H9 (cell line): ENCODE data around the gene SLC35E4. TPM values are rescaled to one million over a fixed set of nuclear protein-coding genes. Genes with fewer than 3 reads are reported as not detected.

Experiments
- DNase-seq: peaks from one replicate; pipeline ENCODE4 v3.0.0-alpha.2; 2017
- H2AFZ ChIP-seq: one replicate; pipeline ENCODE4 v1.6.1; 2013; ENCODE audit warnings: mild to moderate bottlenecking, low read length, control low read depth, moderate library complexity
- H2AK5ac ChIP-seq: 2 replicates; pipeline ENCODE4 v1.6.1; 2013; ENCODE audit warnings: low read length, control low read depth, mixed read lengths; ENCODE audit not compliant: insufficient read length
- H2BK120ac ChIP-seq: one replicate; pipeline ENCODE4 v1.6.1; 2013; ENCODE audit warnings: low read depth, mild to moderate bottlenecking, low read length, control low read depth, inconsistent platforms; ENCODE audit not compliant: poor library complexity, severe bottlenecking
- H2BK12ac ChIP-seq: 2 replicates; pipeline ENCODE4 v1.6.1; 2013; ENCODE audit warnings: low read length, control low read depth, mixed read lengths, low read depth; ENCODE audit not compliant: insufficient read length
- H2BK15ac ChIP-seq: 2 replicates; pipeline ENCODE4 v1.6.1; 2013; ENCODE audit warnings: low read depth, low read length, control low read depth
- H2BK20ac ChIP-seq: one replicate; pipeline ENCODE4 v1.6.1; 2013; ENCODE audit warnings: low read depth, mild to moderate bottlenecking, low read length, control low read depth, inconsistent platforms; ENCODE audit not compliant: poor library complexity, severe bottlenecking
- H2BK5ac ChIP-seq: 2 replicates; pipeline ENCODE4 v1.6.1; 2013; ENCODE audit warnings: low read length, control low read depth, mixed read lengths; ENCODE audit not compliant: insufficient read length
- H3K14ac ChIP-seq: 2 replicates; pipeline ENCODE4 v1.6.1; 2013; ENCODE audit warnings: low read length, control low read depth; ENCODE audit not compliant: insufficient read depth
- H3K18ac ChIP-seq: 2 replicates; pipeline ENCODE4 v1.6.1; 2013; ENCODE audit warnings: low read depth, mild to moderate bottlenecking, mixed read lengths, low read length, control low read depth; ENCODE audit not compliant: insufficient read length
- H3K23ac ChIP-seq: 2 replicates; pipeline ENCODE4 v1.6.1; 2013; ENCODE audit warnings: low read length, control low read depth, mixed read lengths, low read depth; ENCODE audit not compliant: insufficient read length
- H3K23me2 ChIP-seq: 2 replicates; pipeline ENCODE4 v1.6.1; 2013; ENCODE audit warnings: low read depth, mild to moderate bottlenecking, mixed read lengths, low read length, control low read depth; ENCODE audit not compliant: insufficient read length, poor library complexity, severe bottlenecking
- H3K27ac ChIP-seq: 2 replicates; pipeline ENCODE4 v1.5.1; 2013; ENCODE audit warnings: low read length, control low read depth, mixed read lengths, low read depth; ENCODE audit not compliant: insufficient read length
- H3K27me3 ChIP-seq: 2 replicates; pipeline ENCODE4 v1.6.1; 2013; ENCODE audit warnings: low read length, control low read depth, inconsistent platforms; ENCODE audit not compliant: insufficient read depth
- H3K4ac ChIP-seq: 2 replicates; pipeline ENCODE4 v1.6.1; 2013; ENCODE audit warnings: low read depth, mild to moderate bottlenecking, control low read depth, inconsistent platforms, low read length, moderate library complexity
- H3K4me1 ChIP-seq: 2 replicates; pipeline ENCODE4 v1.6.1; 2013; ENCODE audit warnings: low read length, control low read depth, inconsistent platforms; ENCODE audit not compliant: insufficient read depth
- H3K4me2 ChIP-seq: 2 replicates; pipeline ENCODE4 v1.6.1; 2013; ENCODE audit warnings: low read length, control low read depth, mixed read lengths; ENCODE audit not compliant: insufficient read length, insufficient read depth
- H3K56ac ChIP-seq: 2 replicates; pipeline ENCODE4 v1.6.1; 2013; ENCODE audit warnings: low read depth, mild to moderate bottlenecking, mixed read lengths, low read length, control low read depth; ENCODE audit not compliant: insufficient read length
- H3K79me1 ChIP-seq: 2 replicates; pipeline ENCODE4 v1.6.1; 2013; ENCODE audit warnings: low read depth, mild to moderate bottlenecking, moderate library complexity, low read length, control low read depth, inconsistent platforms; ENCODE audit not compliant: insufficient read depth, poor library complexity, severe bottlenecking
- H3K79me2 ChIP-seq: 2 replicates; pipeline ENCODE4 v1.6.1; 2013; ENCODE audit warnings: low read length, control low read depth, inconsistent platforms; ENCODE audit not compliant: insufficient read depth
- H3K9ac ChIP-seq: 2 replicates; pipeline ENCODE4 v1.6.1; 2013; ENCODE audit warnings: low read length, control low read depth, mixed read lengths; ENCODE audit not compliant: insufficient read length; ENCODE audit errors: extremely low read depth
- H3K9me3 ChIP-seq: one replicate; pipeline ENCODE4 v1.6.1; 2013; ENCODE audit warnings: low read depth, low read length, inconsistent platforms; ENCODE audit not compliant: control insufficient read depth
- H3T11ph ChIP-seq: one replicate; pipeline ENCODE4 v1.6.1; 2013; ENCODE audit warnings: mild to moderate bottlenecking, low read length, control low read depth, inconsistent platforms
- H4K20me1 ChIP-seq: one replicate; pipeline ENCODE4 v1.6.1; 2013; ENCODE audit not compliant: control insufficient read depth, insufficient read length, insufficient read depth
- H4K5ac ChIP-seq: 2 replicates; pipeline ENCODE4 v1.6.1; 2013; ENCODE audit warnings: low read depth, mild to moderate bottlenecking, mixed read lengths, low read length, control low read depth; ENCODE audit not compliant: insufficient read length
- H4K8ac ChIP-seq: replicated peaks from 2 replicates; pipeline ENCODE4 v1.6.1; 2013; ENCODE audit warnings: low read length, control low read depth, mixed read lengths, low read depth; ENCODE audit not compliant: insufficient read length
- H4K91ac ChIP-seq: 2 replicates; pipeline ENCODE4 v1.6.1; 2013; ENCODE audit warnings: low read depth, mild to moderate bottlenecking, moderate library complexity, mixed read lengths, low read length, control low read depth; ENCODE audit not compliant: insufficient read length
- H3K27ac Mint-ChIP-seq, 3 experiments: 2 replicates in 2 of 3; 3 replicates in 1 of 3; pipeline ENCODE4 v1.8.0; 2020 to 2021; ENCODE audit warnings: mixed read lengths in 3 of 3, mild to moderate bottlenecking in 1 of 3, moderate library complexity in 1 of 3
- H3K27me3 Mint-ChIP-seq: 2 replicates; pipeline ENCODE4 v1.8.0; 2021; ENCODE audit warnings: low read depth, mild to moderate bottlenecking, moderate library complexity, mixed read lengths
- H3K36me3 Mint-ChIP-seq, 3 experiments: 2 replicates in 2 of 3; 3 replicates in 1 of 3; pipeline ENCODE4 v1.8.0; 2020 to 2021; ENCODE audit warnings: low read depth in 3 of 3, mixed read lengths in 3 of 3; ENCODE audit not compliant: insufficient read depth in 1 of 3
- H3K4me1 Mint-ChIP-seq, 2 experiments: 2 replicates each; pipeline ENCODE4 v1.8.0; 2020; ENCODE audit warnings: mixed read lengths in 2 of 2
- H3K4me3 Mint-ChIP-seq, 2 experiments: 2 replicates in 1 of 2; 3 replicates in 1 of 2; pipeline ENCODE4 v1.8.0; 2020 to 2021; ENCODE audit warnings: mild to moderate bottlenecking in 2 of 2, mixed read lengths in 2 of 2, moderate library complexity in 1 of 2
- H3K9me3 Mint-ChIP-seq, 2 experiments: 2 replicates in 1 of 2; 3 replicates in 1 of 2; pipeline ENCODE4 v1.8.0; 2020; ENCODE audit warnings: mild to moderate bottlenecking in 2 of 2, mixed read lengths in 2 of 2, moderate library complexity in 1 of 2
- WGBS: extraction: QIAGEN DNeasy Blood & Tissue Kit; methylation state at CpG from one replicate; pipeline ENCODE4 v1.1.7; 2013; ENCODE audit warnings: missing lambda C conversion rate, low lambda C conversion rate, mixed read lengths; ENCODE audit not compliant: insufficient read length; ENCODE audit errors: extremely low coverage; 5-methylcytosine and 5-hydroxymethylcytosine counted together
- total RNA-seq: library from RNA; stranded (reverse); gene quantifications from 2 replicates; pipeline ENCODE4 v1.2.1, GENCODE V29; 2021
- TF ChIP-seq, protein P1 (sequence below): fragments of 200-600 bp; sonication (generic); conservative IDR thresholded peaks from 3 replicates; pipeline ENCODE4 v1.8.0; 2021; ENCODE audit warnings: antibody characterized with exemption, mild to moderate bottlenecking

The SLC35E4 gene
- total RNA-seq, 1 experiment from 2014 or later, result 3.7 TPM

DNA sequence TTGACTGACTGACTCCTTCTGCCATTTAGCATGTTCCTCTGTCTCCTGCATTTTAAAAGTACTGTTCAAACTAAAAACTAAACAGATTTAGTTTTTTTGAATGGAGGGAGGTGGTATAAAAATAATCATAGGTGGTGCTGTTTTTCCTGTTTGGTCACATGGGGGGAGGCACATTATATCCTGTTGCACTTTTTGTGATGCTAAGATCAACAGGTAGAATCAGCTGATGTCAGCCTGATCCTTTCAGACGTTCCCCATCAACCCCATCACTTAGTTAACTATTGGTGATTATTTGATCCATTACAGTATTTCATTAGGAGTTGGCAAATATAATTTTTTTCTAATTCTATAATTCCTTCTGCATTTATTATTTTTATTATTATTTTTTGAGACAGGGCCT, 54.0 kb downstream of the SLC35E4 start:
- no peaks in the 10 kb centered on the region for H3K9me3 ChIP-seq
- no peak for DNase-seq
- H3K79me2 ChIP-seq, result no peaks in the 10 kb centered on the region
- no peak overlapping the region for H4K8ac ChIP-seq
- no peak overlapping the region for H3K18ac ChIP-seq
- no peak overlapping the region for H2BK12ac ChIP-seq
- TF ChIP-seq, protein P1, sequence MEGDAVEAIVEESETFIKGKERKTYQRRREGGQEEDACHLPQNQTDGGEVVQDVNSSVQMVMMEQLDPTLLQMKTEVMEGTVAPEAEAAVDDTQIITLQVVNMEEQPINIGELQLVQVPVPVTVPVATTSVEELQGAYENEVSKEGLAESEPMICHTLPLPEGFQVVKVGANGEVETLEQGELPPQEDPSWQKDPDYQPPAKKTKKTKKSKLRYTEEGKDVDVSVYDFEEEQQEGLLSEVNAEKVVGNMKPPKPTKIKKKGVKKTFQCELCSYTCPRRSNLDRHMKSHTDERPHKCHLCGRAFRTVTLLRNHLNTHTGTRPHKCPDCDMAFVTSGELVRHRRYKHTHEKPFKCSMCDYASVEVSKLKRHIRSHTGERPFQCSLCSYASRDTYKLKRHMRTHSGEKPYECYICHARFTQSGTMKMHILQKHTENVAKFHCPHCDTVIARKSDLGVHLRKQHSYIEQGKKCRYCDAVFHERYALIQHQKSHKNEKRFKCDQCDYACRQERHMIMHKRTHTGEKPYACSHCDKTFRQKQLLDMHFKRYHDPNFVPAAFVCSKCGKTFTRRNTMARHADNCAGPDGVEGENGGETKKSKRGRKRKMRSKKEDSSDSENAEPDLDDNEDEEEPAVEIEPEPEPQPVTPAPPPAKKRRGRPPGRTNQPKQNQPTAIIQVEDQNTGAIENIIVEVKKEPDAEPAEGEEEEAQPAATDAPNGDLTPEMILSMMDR, result no peak
- no peaks in the 10 kb centered on the region for H3K4me1 ChIP-seq
- H3K23me2 ChIP-seq, result peaks cover 2% of the 10 kb centered on the region
- no peak overlapping the region for H2AFZ ChIP-seq
- H3K36me3 Mint-ChIP-seq, result no peaks in the 10 kb centered on the region
- no peak overlapping the region for H3K9ac ChIP-seq
- no peak overlapping the region for H2AK5ac ChIP-seq
- no peak overlapping the region for H2BK20ac ChIP-seq
- no peak overlapping the region for H3K14ac ChIP-seq
- no peak overlapping the region for H3K4ac ChIP-seq
- peaks cover 1% of the 10 kb centered on the region for H3K27me3 Mint-ChIP-seq
- H3K23ac ChIP-seq, result no peak overlapping the region
- no peak overlapping the region for H3K27ac ChIP-seq
- no peaks in the 10 kb centered on the region for H3K9me3 Mint-ChIP-seq
- no peak overlapping the region for H4K91ac ChIP-seq
- no peaks in the 10 kb centered on the region for H4K20me1 ChIP-seq
- no CpG with 5 or more reads among the region's 1 CpG for WGBS
- no peak overlapping the region for H2BK15ac ChIP-seq
- H3K4me1 Mint-ChIP-seq, result peaks cover 2 to 9% of the 10 kb centered on the region in 2 experiments; a peak in 1 of 4 replicates
- no peak overlapping the region for H3T11ph ChIP-seq
- H2BK120ac ChIP-seq, result no peak overlapping the region
- H3K4me3 Mint-ChIP-seq, result no peak overlapping the region
- no peak overlapping the region for H2BK5ac ChIP-seq
- H3K4me2 ChIP-seq, result no peak overlapping the region
- H3K56ac ChIP-seq, result no peak overlapping the region
- no peak overlapping the region for H4K5ac ChIP-seq
- H3K79me1 ChIP-seq, result no peaks in the 10 kb centered on the region
- H3K27ac Mint-ChIP-seq, result no peak overlapping the region
- H3K27me3 ChIP-seq, result no peaks in the 10 kb centered on the region; the same call in 1 of the 2 replicates
